ENCODE results near the gene SECISBP2L.

The SECISBP2L gene

GRCh38 chr15:48963524-48964113 is 82.6 kb downstream of the SECISBP2L start, which contains the start of gene SHC4:
SHC4 (minus strand) TSS chr15:48963919; CDS start chr15:48963015, 904 bp downstream.
- DNase-seq (ENCODE audit: low spot score) = peak; percentile 35

- DNase-seq (ENCODE audit: low spot score) = no peak
These were observed 83.4 kb downstream of the SECISBP2L start for GRCh38 chr15:48962662-48963523.

DNA sequence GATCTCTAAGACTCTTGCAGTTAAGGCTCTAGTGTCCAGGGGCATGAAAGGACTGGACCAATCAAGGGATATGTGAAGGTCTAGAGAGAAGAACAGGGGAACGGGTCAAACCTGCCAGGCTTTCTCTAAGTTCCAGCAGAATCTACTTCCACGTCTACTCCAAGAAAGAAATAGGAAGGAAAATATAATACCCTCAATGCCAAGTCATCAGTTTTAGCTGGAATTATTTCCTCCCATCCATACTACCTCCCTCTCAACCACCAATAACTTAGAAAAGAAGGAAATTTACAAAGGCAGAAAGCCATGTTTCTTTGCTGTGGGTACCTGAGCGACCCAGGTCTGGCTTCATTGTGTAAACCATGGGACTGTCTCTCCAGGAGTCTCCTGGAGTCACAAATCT is 90.3 kb downstream of the SECISBP2L start:
- DNase-seq (ENCODE audit: low spot score) = no peak

DNA sequence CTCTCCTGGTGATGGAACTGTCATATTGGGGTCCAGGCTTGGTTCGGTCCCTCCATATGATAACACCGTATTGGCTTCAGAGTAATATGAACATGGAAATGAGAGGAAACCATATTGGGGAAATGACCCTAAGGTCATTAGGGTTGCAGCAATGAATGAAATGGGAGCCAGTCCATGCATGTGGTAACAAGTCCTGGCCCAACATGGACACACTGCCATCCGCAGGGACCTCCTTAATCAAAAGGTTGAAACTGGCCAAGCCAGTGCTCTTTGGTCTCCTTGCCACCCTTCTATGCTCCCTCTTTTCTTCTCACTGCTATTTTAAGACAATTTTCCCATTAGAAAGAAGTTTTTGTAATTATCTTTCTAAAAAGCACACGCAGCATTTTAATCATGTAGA is 90.9 kb downstream of the SECISBP2L start:
- no peak for DNase-seq (ENCODE audit: low spot score)

GRCh38 chr15:48954538-48954937 is 91.7 kb downstream of the SECISBP2L start:
- DNase-seq (ENCODE audit: low spot score) = no peak

DNA sequence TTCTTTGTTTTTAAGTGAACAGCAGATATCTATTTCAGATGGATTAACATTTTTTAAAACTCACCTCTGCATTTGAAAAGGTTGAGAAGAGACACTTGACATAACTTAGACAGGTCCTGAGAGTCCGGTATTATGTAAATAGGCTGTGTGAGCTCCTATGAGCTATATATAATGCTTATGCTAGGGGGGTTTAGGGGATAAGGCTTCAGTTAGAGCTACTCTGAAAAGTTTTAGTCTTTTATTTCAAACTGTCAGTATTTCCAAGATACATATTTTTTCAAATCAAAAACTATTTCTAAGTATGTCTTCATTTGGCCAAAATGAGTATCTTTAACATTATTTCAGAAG is 99.4 kb downstream of the SECISBP2L start:
- no peak for DNase-seq (ENCODE audit: low spot score)

DNA sequence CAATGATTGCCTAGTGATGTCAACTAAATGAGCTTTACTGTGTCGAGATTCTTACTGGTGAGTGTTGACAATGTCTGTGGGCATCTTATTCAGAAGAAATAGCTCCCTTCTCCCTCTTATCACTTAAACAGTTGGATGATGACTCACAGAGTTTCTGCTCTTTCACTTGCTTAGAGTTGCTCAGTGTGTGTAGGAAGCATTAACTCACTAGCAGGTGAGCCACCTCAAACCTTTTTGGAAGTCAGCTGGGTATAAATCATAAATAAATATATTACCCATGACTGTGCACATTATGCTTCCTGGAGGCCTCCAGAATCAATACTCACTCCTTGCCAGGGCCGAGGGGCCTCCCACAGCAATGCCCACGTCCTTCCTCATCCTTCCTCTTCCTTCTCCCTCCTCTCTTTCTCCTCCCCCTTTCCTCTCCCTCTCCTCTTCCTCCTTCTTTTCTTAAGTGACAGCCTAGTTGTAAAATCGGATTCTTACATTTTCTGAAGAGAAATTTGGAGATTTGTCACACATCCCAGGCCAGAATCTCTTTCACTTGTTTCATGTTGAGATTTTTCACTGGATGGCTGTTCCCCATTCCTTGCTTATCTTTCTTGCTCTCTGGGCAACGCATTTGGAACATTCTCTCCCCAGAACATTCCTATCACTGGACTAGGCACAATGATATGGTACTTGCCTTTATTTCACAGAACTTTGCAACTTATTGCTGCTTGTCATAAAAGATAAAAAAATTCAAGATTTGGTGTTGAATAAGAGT is 100.0 kb downstream of the SECISBP2L start:
- DNase-seq (ENCODE audit: low spot score) = no peak

DNA sequence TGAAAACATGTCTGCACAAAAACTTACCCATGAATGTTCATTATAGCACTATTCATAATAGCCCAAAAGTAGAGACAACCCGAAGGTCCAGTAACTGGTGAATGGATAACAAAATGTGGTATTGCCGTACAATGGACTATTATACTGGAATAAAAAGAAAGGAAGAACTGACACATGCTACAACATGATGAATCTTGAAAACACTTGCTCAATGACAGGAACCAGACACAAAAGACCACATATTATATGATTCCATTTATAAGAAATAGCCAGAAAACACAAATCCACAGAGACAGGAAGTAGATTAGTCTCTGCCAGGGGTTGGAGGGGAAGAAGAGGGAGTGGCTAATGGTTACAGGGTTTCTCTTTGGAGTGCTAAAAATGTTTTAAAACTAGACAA is 100.9 kb downstream of the SECISBP2L start:
- DNase-seq (ENCODE audit: low spot score) = no peak

GRCh38 chr15:48941904-48942303 is 104.3 kb downstream of the SECISBP2L start:
- DNase-seq (ENCODE audit: low spot score) = no peak

DNA sequence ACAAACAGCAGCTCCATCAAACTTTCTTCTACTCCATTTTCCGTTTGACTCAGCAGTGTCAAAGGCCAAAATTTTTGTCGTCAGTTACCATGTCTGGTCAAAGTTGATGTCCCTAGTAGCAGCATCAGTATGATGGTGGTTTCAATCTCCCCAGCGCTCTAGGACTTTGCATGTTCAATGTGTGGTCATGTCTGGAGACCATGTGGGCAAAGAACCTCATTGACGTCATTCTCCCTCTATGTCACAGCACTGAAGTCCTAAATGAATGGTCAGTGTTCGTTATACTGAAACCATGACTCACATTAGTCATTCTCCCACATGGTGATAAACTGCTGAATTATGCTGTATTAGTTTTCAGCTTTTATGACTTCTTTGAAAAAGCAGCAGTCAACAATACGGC is 105.7 kb downstream of the SECISBP2L start:
- no peak for DNase-seq (ENCODE audit: low spot score)

GRCh38 chr15:48939648-48940047 is 106.6 kb downstream of the SECISBP2L start:
- no peak for DNase-seq (ENCODE audit: low spot score)

Measured in HuH-7.5 (cell line).